ENCODE data around the gene OLA1. TPM values are rescaled to one million over a fixed set of nuclear protein-coding genes. Genes with fewer than 3 reads are reported as not detected.

OLA1 gene
- total RNA-seq, 3 donors from 2014 or later, result 56.0 to 73.7 (median 69.1) TPM

GRCh38 chr2:174219321-174219720 is 29.0 kb downstream of the OLA1 start:
- no peaks in the 10 kb centered on the region for H3K27me3 ChIP-seq
- H3K4me1 ChIP-seq, result no peaks in the 10 kb centered on the region
- no peaks in the 10 kb centered on the region for H3K36me3 ChIP-seq
- intact Hi-C loops (cut with DNase I; ENCODE audit: low total_unique reads), result no loop called here
- TF ChIP-seq POLR2A (IDR thresholded peaks at IDR 0.05), result no peak
- TF ChIP-seq, protein P1, sequence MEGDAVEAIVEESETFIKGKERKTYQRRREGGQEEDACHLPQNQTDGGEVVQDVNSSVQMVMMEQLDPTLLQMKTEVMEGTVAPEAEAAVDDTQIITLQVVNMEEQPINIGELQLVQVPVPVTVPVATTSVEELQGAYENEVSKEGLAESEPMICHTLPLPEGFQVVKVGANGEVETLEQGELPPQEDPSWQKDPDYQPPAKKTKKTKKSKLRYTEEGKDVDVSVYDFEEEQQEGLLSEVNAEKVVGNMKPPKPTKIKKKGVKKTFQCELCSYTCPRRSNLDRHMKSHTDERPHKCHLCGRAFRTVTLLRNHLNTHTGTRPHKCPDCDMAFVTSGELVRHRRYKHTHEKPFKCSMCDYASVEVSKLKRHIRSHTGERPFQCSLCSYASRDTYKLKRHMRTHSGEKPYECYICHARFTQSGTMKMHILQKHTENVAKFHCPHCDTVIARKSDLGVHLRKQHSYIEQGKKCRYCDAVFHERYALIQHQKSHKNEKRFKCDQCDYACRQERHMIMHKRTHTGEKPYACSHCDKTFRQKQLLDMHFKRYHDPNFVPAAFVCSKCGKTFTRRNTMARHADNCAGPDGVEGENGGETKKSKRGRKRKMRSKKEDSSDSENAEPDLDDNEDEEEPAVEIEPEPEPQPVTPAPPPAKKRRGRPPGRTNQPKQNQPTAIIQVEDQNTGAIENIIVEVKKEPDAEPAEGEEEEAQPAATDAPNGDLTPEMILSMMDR (IDR thresholded peaks at IDR 0.05), result no peak
- no peak for TF ChIP-seq POLR2AphosphoS5 (IDR thresholded peaks at IDR 0.05)
- H3K9me3 ChIP-seq, result no peaks in the 10 kb centered on the region
- DNase-seq (ENCODE audit: low spot score in 2 of 2), result no peak
- no peak overlapping the region for H3K27ac ChIP-seq
- H3K4me3 ChIP-seq, result no peak overlapping the region

DNA sequence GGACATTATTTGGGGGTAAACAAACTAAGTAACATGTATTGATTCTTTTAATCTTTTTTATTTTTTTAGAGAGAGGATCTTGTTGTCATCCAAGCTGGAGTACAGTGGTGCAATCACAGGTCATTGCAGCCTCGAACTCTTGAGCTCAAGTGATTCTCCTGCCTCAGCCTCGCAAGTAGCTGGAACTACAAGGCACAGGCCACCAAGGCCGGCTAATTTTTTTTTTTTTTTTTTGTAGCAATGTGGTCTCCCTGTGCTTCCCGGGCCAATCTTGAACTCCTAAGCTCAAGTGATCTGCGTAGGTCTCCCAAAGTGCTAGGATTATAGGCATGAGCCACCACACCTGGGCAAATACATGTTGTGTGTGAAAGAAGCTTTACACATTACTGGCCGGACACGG is 29.6 kb downstream of the OLA1 start:
- TF ChIP-seq POLR2AphosphoS5 (IDR thresholded peaks at IDR 0.05) (no peak), POLR2A (IDR thresholded peaks at IDR 0.05) (no peak)
- TF ChIP-seq, protein P1 (IDR thresholded peaks at IDR 0.05), result no peak
- no peaks in the 10 kb centered on the region for H3K4me1 ChIP-seq
- no peaks in the 10 kb centered on the region for H3K27me3 ChIP-seq
- DNase-seq (ENCODE audit: low spot score in 2 of 2), result no peak
- no peak overlapping the region for H3K27ac ChIP-seq
- H3K9me3 ChIP-seq, result no peaks in the 10 kb centered on the region
- no peak overlapping the region for H3K4me3 ChIP-seq
- intact Hi-C loops (cut with DNase I; ENCODE audit: low total_unique reads), result no loop called here
- H3K36me3 ChIP-seq, result no peaks in the 10 kb centered on the region

DNA sequence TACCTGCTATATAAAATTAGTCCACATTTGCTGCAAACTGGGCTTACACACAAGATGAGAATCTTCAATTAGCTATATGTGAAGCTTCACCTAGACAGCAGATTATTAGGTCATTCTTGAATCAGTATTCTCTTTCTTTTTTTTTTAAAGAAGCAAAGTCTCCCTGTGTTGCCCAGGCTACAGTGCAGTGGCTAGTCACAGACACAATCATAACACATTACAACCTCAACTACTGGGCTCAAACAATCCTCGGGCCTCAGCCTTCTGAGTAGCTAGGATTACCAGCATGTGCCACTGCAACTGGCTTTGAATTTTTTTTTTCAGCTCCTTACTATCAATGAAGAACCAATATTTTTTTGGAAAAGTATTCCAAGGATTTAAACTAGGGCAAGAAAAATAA is 30.5 kb downstream of the OLA1 start:
- Histone ChIP-seq H3K27ac (no peak overlapping the region), H3K36me3 (no peaks in the 10 kb centered on the region), H3K4me3 (no peak overlapping the region), H3K9me3 (no peaks in the 10 kb centered on the region), H3K4me1 (no peaks in the 10 kb centered on the region), H3K27me3 (no peaks in the 10 kb centered on the region)
- intact Hi-C loops (cut with DNase I; ENCODE audit: low total_unique reads), result no loop called here
- no peak for TF ChIP-seq POLR2A (IDR thresholded peaks at IDR 0.05)
- TF ChIP-seq, protein P1 (IDR thresholded peaks at IDR 0.05), result no peak
- no peak for TF ChIP-seq POLR2AphosphoS5 (IDR thresholded peaks at IDR 0.05)
- DNase-seq (ENCODE audit: low spot score in 2 of 2), result no peak

DNA sequence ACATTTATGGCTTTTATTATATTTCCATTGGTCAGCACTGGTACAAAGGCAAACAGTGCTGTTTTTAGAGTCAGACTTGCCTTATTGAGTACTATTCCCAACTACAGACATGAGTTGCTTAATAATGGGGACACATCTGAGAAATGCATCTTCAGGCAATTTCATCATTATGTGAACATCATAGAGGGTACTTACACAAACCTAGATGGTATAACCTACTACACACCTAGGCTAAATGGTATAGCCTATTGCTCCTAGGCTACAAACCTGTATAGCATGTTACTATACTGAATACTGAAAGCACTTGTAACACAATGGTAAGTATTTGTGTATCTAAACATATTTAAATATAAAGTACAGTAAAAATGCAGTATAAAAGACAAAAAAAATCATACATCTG is 36.4 kb downstream of the OLA1 start:
- Histone ChIP-seq H3K27me3 (no peaks in the 10 kb centered on the region), H3K4me3 (no peak overlapping the region), H3K36me3 (no peaks in the 10 kb centered on the region), H3K27ac (no peak overlapping the region), H3K4me1 (no peaks in the 10 kb centered on the region), H3K9me3 (no peaks in the 10 kb centered on the region)
- TF ChIP-seq, protein P1 (IDR thresholded peaks at IDR 0.05), result no peak
- TF ChIP-seq POLR2A (IDR thresholded peaks at IDR 0.05) (no peak), POLR2AphosphoS5 (IDR thresholded peaks at IDR 0.05) (no peak)
- DNase-seq (ENCODE audit: low spot score in 2 of 2), result no peak
- intact Hi-C loops (cut with DNase I; ENCODE audit: low total_unique reads), result no loop called here

DNA sequence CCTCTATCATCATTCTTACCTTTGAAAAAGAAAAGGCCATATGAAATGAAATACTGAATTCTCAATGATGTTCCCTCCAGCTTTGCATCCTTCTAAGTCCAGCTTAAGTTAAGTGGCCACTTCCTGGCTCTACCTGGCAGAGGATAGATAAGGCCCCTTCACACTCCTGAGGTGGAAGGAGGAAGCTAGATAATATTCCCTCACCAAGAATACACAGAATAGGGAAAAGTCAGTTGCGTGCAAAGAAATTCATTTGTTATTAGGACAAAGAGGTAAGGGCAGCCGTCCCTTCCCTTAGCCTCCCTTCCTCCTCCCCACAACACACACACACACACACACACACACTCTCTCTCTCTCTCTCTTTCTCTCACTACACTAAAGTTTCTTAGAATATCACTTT is 37.5 kb downstream of the OLA1 start:
- Histone ChIP-seq H3K36me3 (no peaks in the 10 kb centered on the region), H3K4me3 (no peak overlapping the region), H3K27me3 (no peaks in the 10 kb centered on the region), H3K27ac (no peak overlapping the region), H3K4me1 (no peaks in the 10 kb centered on the region), H3K9me3 (no peaks in the 10 kb centered on the region)
- DNase-seq (ENCODE audit: low spot score in 2 of 2), result no peak
- intact Hi-C loops (cut with DNase I; ENCODE audit: low total_unique reads), result no loop called here
- no peak for TF ChIP-seq POLR2A (IDR thresholded peaks at IDR 0.05)
- no peak for TF ChIP-seq POLR2AphosphoS5 (IDR thresholded peaks at IDR 0.05)
- TF ChIP-seq, protein P1 (IDR thresholded peaks at IDR 0.05), result no peak

Measured in breast epithelium (tissue), 4 donors.